Measurements from ENCODE around the gene MYT1. TPM values are rescaled to one million over a fixed set of nuclear protein-coding genes. Genes with fewer than 3 reads are reported as not detected.
"Not testable (repeated sequence)": the region's sequence is repeated elsewhere in the genome, so short reads cannot be mapped to it uniquely, and the experiment has no call there.

The MYT1 gene
- total RNA-seq, 1 donor from 2014 or later: not detected

DNA sequence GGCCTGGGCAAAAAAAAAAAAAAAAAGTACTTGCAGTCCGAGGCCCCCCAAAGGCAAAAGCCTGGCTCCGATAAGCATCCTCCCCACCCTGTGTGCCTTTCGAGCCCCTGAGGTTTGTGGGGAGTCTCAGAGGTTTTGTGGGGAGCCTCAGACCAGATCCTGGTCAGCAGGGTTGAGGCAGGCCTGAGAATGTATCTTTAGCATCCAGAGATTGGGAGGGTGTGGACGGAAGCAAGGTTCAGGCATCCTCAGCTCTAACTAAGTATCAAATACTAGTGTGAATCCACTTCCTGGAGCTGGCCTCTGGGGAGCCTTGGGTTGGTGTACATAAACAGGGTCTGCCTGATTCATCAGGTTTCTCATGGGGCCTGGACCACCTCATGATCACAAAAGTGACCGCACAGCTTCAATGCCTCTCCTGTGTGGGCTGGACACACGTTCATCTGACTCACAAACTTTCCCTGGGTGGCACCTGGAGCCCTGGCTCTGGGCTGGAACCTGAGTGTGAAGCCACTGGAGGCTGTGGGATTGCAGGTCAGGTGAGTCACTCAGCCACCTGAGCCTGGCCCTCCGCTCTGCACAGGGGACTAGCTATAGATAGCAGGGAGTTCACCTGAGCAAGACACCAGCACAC, 115.7 kb downstream of the MYT1 start:
- intact Hi-C loops (cut with DNase I): no loop called here
- TF ChIP-seq CTCF (IDR thresholded peaks at IDR 0.05): no peak
- no peak overlapping the region for H3K4me3 ChIP-seq
- no peaks in the 10 kb centered on the region for H3K4me1 ChIP-seq
- H3K27me3 ChIP-seq (ENCODE audit: low read depth): no peaks in the 10 kb centered on the region
- ATAC-seq: no peak
- H3K36me3 ChIP-seq: peaks cover 3% of the 10 kb centered on the region
- H3K27ac ChIP-seq: no peak overlapping the region
- H3K9me3 ChIP-seq: no peaks in the 10 kb centered on the region
- DNase-seq: no peak

- Histone ChIP-seq H3K27ac (no peak overlapping the region), H3K4me3 (no peak overlapping the region), H3K4me1 (no peaks in the 10 kb centered on the region), H3K36me3 (peaks cover 3% of the 10 kb centered on the region), H3K9me3 (no peaks in the 10 kb centered on the region), H3K27me3 (ENCODE audit: low read depth) (no peaks in the 10 kb centered on the region)
- intact Hi-C loops (cut with DNase I): no loop called here
- no peak for TF ChIP-seq CTCF (IDR thresholded peaks at IDR 0.05)
- ATAC-seq: no peak
- DNase-seq: no peak
Measured at GRCh38 chr20:64280460-64280843, 116.2 kb downstream of the MYT1 start.

DNA sequence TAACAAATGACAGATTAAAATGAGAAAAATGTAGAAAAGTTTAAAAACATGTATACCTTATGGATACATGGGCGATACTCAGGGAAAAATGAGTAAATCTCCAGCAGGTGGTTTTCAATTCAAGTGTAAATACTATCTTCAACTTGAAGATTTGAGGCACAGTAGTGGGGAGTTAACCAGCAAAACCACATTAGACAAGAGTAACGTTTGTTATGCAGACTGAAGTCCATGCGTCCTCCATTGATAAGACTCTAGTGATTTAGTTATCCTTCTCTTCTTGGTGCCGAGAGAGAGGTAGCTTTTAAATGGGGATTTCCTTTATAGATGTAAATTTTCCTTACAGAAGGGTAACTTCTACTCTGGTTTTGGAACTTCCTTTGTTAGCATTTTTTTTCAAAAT, 119.4 kb downstream of the MYT1 start:
- no peak overlapping the region for H3K4me3 ChIP-seq
- no peaks in the 10 kb centered on the region for H3K27me3 ChIP-seq (ENCODE audit: low read depth)
- no peak for ATAC-seq
- H3K27ac ChIP-seq: no peak overlapping the region
- no peak for TF ChIP-seq CTCF (IDR thresholded peaks at IDR 0.05)
- H3K36me3 ChIP-seq: no peaks in the 10 kb centered on the region
- DNase-seq: no peak
- no peaks in the 10 kb centered on the region for H3K4me1 ChIP-seq
- intact Hi-C loops (cut with DNase I): no loop called here
- peaks cover 5% of the 10 kb centered on the region for H3K9me3 ChIP-seq

GRCh38 chr20:64285579-64286446, 121.6 kb downstream of the MYT1 start:
- H3K27me3 ChIP-seq (ENCODE audit: low read depth); H3K27ac ChIP-seq; H3K4me3 ChIP-seq; intact Hi-C loops (cut with DNase I); H3K9me3 ChIP-seq; H3K36me3 ChIP-seq; H3K4me1 ChIP-seq: not testable (repeated sequence)
- ATAC-seq (peak; percentile 52 to 92), DNase-seq (peak; percentile 82)
- TF ChIP-seq CTCF (IDR thresholded peaks at IDR 0.05): peak; percentile 67

DNA sequence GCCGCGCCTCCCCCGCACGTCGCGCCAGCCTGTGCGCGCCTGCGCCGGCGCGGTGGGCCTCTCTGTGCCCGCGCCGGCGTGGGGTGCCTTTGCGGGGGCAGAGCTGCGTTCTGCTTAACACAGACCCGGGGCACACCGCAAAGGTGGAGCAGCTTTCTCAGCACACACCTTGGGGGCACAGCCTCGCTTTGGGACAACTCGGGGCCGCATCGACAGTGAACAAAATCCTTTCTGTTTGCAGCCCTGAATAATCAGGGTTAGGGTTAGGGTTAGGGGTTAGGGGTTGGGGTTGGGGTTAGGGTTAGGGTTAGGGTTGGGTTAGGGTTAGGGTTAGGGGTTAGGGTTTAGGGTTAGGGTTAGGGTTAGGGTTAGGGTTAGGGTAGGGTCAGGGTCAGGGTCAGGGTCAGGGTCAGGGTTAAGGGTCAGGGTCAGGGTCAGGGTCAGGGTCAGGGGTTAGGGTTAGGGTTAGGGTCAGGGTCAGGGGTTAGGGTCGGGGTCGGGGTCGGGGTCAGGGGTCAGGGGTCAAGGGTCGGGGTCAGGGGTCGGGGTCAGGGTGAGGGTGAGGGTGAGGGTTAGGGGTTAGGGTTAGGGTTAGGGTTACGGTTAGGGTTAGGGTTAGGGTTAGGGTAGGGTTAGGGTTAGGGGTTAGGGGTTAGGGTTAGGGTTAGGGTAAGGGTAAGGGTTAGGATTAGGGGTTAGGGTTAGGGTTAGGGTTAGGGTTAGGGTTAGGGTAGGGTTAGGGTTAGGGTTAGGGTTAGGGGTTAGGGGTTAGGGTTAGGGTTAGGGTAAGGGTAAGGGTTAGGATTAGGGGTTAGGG, 122.4 kb downstream of the MYT1 start:
- H3K27ac ChIP-seq; H3K4me3 ChIP-seq; H3K4me1 ChIP-seq; intact Hi-C loops (cut with DNase I); H3K36me3 ChIP-seq; H3K27me3 ChIP-seq (ENCODE audit: low read depth); DNase-seq; H3K9me3 ChIP-seq: not testable (repeated sequence)
- peak in 1 of 2 donors; percentile 18 for ATAC-seq

GRCh38 chr20:64287264-64287590, 123.0 kb downstream of the MYT1 start:
- H3K4me1 ChIP-seq; ATAC-seq; H3K27ac ChIP-seq; H3K4me3 ChIP-seq; H3K36me3 ChIP-seq; intact Hi-C loops (cut with DNase I); H3K27me3 ChIP-seq (ENCODE audit: low read depth); H3K9me3 ChIP-seq; DNase-seq: not testable (repeated sequence)

Other genes with a start within 250 kb of the MYT1 start
- gene UCKL1, start 208.0 kb upstream of the MYT1 start, total RNA-seq: 31.5 TPM
- 13.7 TPM for gene ZNF512B, start 194.5 kb upstream of the MYT1 start, total RNA-seq
- gene SAMD10, start 184.8 kb upstream of the MYT1 start, total RNA-seq: 3.6 TPM
- 57.2 TPM for gene PRPF6, start 183.3 kb upstream of the MYT1 start, total RNA-seq
- gene C20orf204, start 128.3 kb upstream of the MYT1 start, total RNA-seq: 1.2 TPM
- 48.3 TPM for gene SOX18, start 114.8 kb upstream of the MYT1 start, total RNA-seq
- 38.8 TPM for gene TCEA2, start 101.3 kb upstream of the MYT1 start, total RNA-seq
- gene RGS19, start 84.9 kb upstream of the MYT1 start, total RNA-seq: 57.5 TPM
- gene OPRL1, start 84.4 kb upstream of the MYT1 start, total RNA-seq: 2.6 TPM
- gene LKAAEAR1, start 80.1 kb upstream of the MYT1 start, total RNA-seq: 0.97 TPM
- gene NPBWR2, start 56.9 kb upstream of the MYT1 start, total RNA-seq: not detected
- gene PCMTD2, start 91.3 kb downstream of the MYT1 start, total RNA-seq: 65.8 TPM

All from lower lobe of right lung (tissue), 2 donors.